ENCODE measurements around the gene RYR1.

- no peak for TF ChIP-seq CTCF (IDR thresholded peaks at IDR 0.05; ENCODE audit: low read depth, low read length)
- no peak for TF ChIP-seq POLR2A (IDR thresholded peaks at IDR 0.05; ENCODE audit: extremely low read depth, insufficient read length)
- TF ChIP-seq, protein P1, sequence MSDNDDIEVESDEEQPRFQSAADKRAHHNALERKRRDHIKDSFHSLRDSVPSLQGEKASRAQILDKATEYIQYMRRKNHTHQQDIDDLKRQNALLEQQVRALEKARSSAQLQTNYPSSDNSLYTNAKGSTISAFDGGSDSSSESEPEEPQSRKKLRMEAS (IDR thresholded peaks at IDR 0.05; ENCODE audit: low read depth, low read length): no peak
These were observed 91.6 kb downstream of the RYR1 start for GRCh38 chr19:38524994-38525634.
